ENCODE data around the gene WWC2.
"Not testable (repeated sequence)": the region's sequence is repeated elsewhere in the genome, so short reads cannot be mapped to it uniquely, and the experiment has no call there.

WWC2 gene

GRCh38 chr4:183191630-183192029 is 92.6 kb downstream of the WWC2 start:
- H3K36me3 ChIP-seq (ENCODE audit: control insufficient read depth, low read length), result no peaks in the 10 kb centered on the region
- no peaks in the 10 kb centered on the region for H3K79me2 ChIP-seq (ENCODE audit: control insufficient read depth, low read length)
- no peak overlapping the region for H3K27ac ChIP-seq (ENCODE audit: low read depth, low read length)
- H3K4me3 ChIP-seq (ENCODE audit: low read length), result no peak overlapping the region
- no peaks in the 10 kb centered on the region for H3K9me3 ChIP-seq (ENCODE audit: control insufficient read depth, insufficient read depth, low read length)
- H3K9me2 ChIP-seq (replicated peaks; ENCODE audit: control insufficient read depth, low read length), result no peaks in the 10 kb centered on the region
- H4K20me1 ChIP-seq (ENCODE audit: control insufficient read depth, insufficient read depth, low read depth, low read length), result no peaks in the 10 kb centered on the region
- no peaks in the 10 kb centered on the region for H3F3A ChIP-seq (ENCODE audit: control insufficient read depth, insufficient read depth)
- no peaks in the 10 kb centered on the region for H3K4me1 ChIP-seq (ENCODE audit: control insufficient read depth, low read length)
- H3K27me3 ChIP-seq (ENCODE audit: control insufficient read depth, low read length), result no peaks in the 10 kb centered on the region
- no peak for TF ChIP-seq CTCF (IDR thresholded peaks at IDR 0.05; ENCODE audit: low read depth, low read length, poor library complexity, severe bottlenecking)
- TF ChIP-seq EZH2phosphoT487 (IDR thresholded peaks at IDR 0.05; ENCODE audit: borderline replicate concordance, low read length), result no peak
- no peak overlapping the region for H3K4me2 ChIP-seq (ENCODE audit: low read length)

- no peaks in the 10 kb centered on the region for H3K4me1 ChIP-seq (ENCODE audit: control insufficient read depth, low read length)
- H3K4me3 ChIP-seq (ENCODE audit: low read length), result no peak overlapping the region
- H3F3A ChIP-seq (ENCODE audit: control insufficient read depth, insufficient read depth), result no peaks in the 10 kb centered on the region
- H3K4me2 ChIP-seq (ENCODE audit: low read length), result no peak overlapping the region
- no peaks in the 10 kb centered on the region for H3K9me3 ChIP-seq (ENCODE audit: control insufficient read depth, insufficient read depth, low read length)
- H3K27ac ChIP-seq (ENCODE audit: low read depth, low read length), result no peak overlapping the region
- H3K36me3 ChIP-seq (ENCODE audit: control insufficient read depth, low read length), result no peaks in the 10 kb centered on the region
- TF ChIP-seq CTCF (IDR thresholded peaks at IDR 0.05; ENCODE audit: low read depth, low read length, poor library complexity, severe bottlenecking) (no peak), EZH2phosphoT487 (IDR thresholded peaks at IDR 0.05; ENCODE audit: borderline replicate concordance, low read length) (no peak)
- no peaks in the 10 kb centered on the region for H3K9me2 ChIP-seq (replicated peaks; ENCODE audit: control insufficient read depth, low read length)
- no peaks in the 10 kb centered on the region for H3K79me2 ChIP-seq (ENCODE audit: control insufficient read depth, low read length)
- H4K20me1 ChIP-seq (ENCODE audit: control insufficient read depth, insufficient read depth, low read depth, low read length), result no peaks in the 10 kb centered on the region
- H3K27me3 ChIP-seq (ENCODE audit: control insufficient read depth, low read length), result no peaks in the 10 kb centered on the region
These were observed 93.5 kb downstream of the WWC2 start for GRCh38 chr4:183192571-183192970.

- not testable (repeated sequence) for H3K4me2 ChIP-seq (ENCODE audit: low read length); H3K4me1 ChIP-seq (ENCODE audit: control insufficient read depth, low read length); H3K27me3 ChIP-seq (ENCODE audit: control insufficient read depth, low read length); H3K36me3 ChIP-seq (ENCODE audit: control insufficient read depth, low read length); H3F3A ChIP-seq (ENCODE audit: control insufficient read depth, insufficient read depth); H3K79me2 ChIP-seq (ENCODE audit: control insufficient read depth, low read length); H3K9me2 ChIP-seq (replicated peaks; ENCODE audit: control insufficient read depth, low read length); H4K20me1 ChIP-seq (ENCODE audit: control insufficient read depth, insufficient read depth, low read depth, low read length); H3K9me3 ChIP-seq (ENCODE audit: control insufficient read depth, insufficient read depth, low read length); H3K27ac ChIP-seq (ENCODE audit: low read depth, low read length); H3K4me3 ChIP-seq (ENCODE audit: low read length)
These were observed 94.8 kb downstream of the WWC2 start for GRCh38 chr4:183193730-183194338.

- no peaks in the 10 kb centered on the region for H3K9me3 ChIP-seq (ENCODE audit: control insufficient read depth, insufficient read depth, low read length)
- H4K20me1 ChIP-seq (ENCODE audit: control insufficient read depth, insufficient read depth, low read depth, low read length), result no peaks in the 10 kb centered on the region
- TF ChIP-seq CTCF (IDR thresholded peaks at IDR 0.05; ENCODE audit: low read depth, low read length, poor library complexity, severe bottlenecking) (no peak), EZH2phosphoT487 (IDR thresholded peaks at IDR 0.05; ENCODE audit: borderline replicate concordance, low read length) (no peak)
- no peaks in the 10 kb centered on the region for H3K79me2 ChIP-seq (ENCODE audit: control insufficient read depth, low read length)
- no peaks in the 10 kb centered on the region for H3K4me1 ChIP-seq (ENCODE audit: control insufficient read depth, low read length)
- H3K27me3 ChIP-seq (ENCODE audit: control insufficient read depth, low read length), result no peaks in the 10 kb centered on the region
- no peak overlapping the region for H3K4me2 ChIP-seq (ENCODE audit: low read length)
- H3K4me3 ChIP-seq (ENCODE audit: low read length), result no peak overlapping the region
- H3K9me2 ChIP-seq (replicated peaks; ENCODE audit: control insufficient read depth, low read length), result no peaks in the 10 kb centered on the region
- H3K36me3 ChIP-seq (ENCODE audit: control insufficient read depth, low read length), result no peaks in the 10 kb centered on the region
- H3K27ac ChIP-seq (ENCODE audit: low read depth, low read length), result no peak overlapping the region
- H3F3A ChIP-seq (ENCODE audit: control insufficient read depth, insufficient read depth), result no peaks in the 10 kb centered on the region
These were observed 96.5 kb downstream of the WWC2 start for GRCh38 chr4:183195534-183195933.

Measured in DOHH2 (cell line).